ENCODE results near the gene FSTL4.

FSTL4 gene

GRCh38 chr5:133652951-133653759 lies 40.8 kb upstream of the FSTL4 start:
- in situ Hi-C loops (cut with HindIII; ENCODE audit: low sequenced_read_pairs): no loop called here

GRCh38 chr5:133644000-133644865 lies 31.9 kb upstream of the FSTL4 start:
- H3K4me3 ChIP-seq (ENCODE audit: low read depth, low read length): no peak overlapping the region
- DNase-seq (ENCODE audit: low read depth, low spot score): no peak
- no peak for TF ChIP-seq CTCF (IDR thresholded peaks at IDR 0.05; ENCODE audit: low read depth, low read length)
- in situ Hi-C loops (cut with HindIII; ENCODE audit: low sequenced_read_pairs): no loop called here

More at GRCh38 chr5:133652951-133653759, 40.8 kb upstream of the FSTL4 start:
- no peak for DNase-seq (ENCODE audit: low read depth, low spot score)
- no peak overlapping the region for H3K4me3 ChIP-seq (ENCODE audit: low read depth, low read length)
- no peak for TF ChIP-seq CTCF (IDR thresholded peaks at IDR 0.05; ENCODE audit: low read depth, low read length)

GRCh38 chr5:133643365-133643764 lies 31.0 kb upstream of the FSTL4 start:
- no peak for DNase-seq (ENCODE audit: low read depth, low spot score)
- in situ Hi-C loops (cut with HindIII; ENCODE audit: low sequenced_read_pairs): no loop called here
- TF ChIP-seq CTCF (IDR thresholded peaks at IDR 0.05; ENCODE audit: low read depth, low read length): no peak
- H3K4me3 ChIP-seq (ENCODE audit: low read depth, low read length): no peak overlapping the region

- DNase-seq (ENCODE audit: low read depth, low spot score): no peak
- in situ Hi-C loops (cut with HindIII; ENCODE audit: low sequenced_read_pairs): no loop called here
- H3K4me3 ChIP-seq (ENCODE audit: low read depth, low read length): no peak overlapping the region
- TF ChIP-seq CTCF (IDR thresholded peaks at IDR 0.05; ENCODE audit: low read depth, low read length): no peak
Measured at GRCh38 chr5:133642153-133642722, 29.9 kb upstream of the FSTL4 start.

- in situ Hi-C loops (cut with HindIII; ENCODE audit: low sequenced_read_pairs): no loop called here
- no peak for TF ChIP-seq CTCF (IDR thresholded peaks at IDR 0.05; ENCODE audit: low read depth, low read length)
- no peak overlapping the region for H3K4me3 ChIP-seq (ENCODE audit: low read depth, low read length)
- DNase-seq (ENCODE audit: low read depth, low spot score): no peak
Measured at GRCh38 chr5:133641683-133642082, 29.3 kb upstream of the FSTL4 start.

GRCh38 chr5:133639850-133640528 lies 27.6 kb upstream of the FSTL4 start:
- TF ChIP-seq CTCF (IDR thresholded peaks at IDR 0.05; ENCODE audit: low read depth, low read length): no peak
- H3K4me3 ChIP-seq (ENCODE audit: low read depth, low read length): no peak overlapping the region
- no peak for DNase-seq (ENCODE audit: low read depth, low spot score)
- in situ Hi-C loops (cut with HindIII; ENCODE audit: low sequenced_read_pairs): no loop called here

Measured in astrocyte of the spinal cord (primary cell).